ENCODE measurements around the gene ZNF32.

The ZNF32 gene

GRCh38 chr10:43596546-43596945 lies 52.1 kb downstream of the ZNF32 start:
- DNase-seq: no peak
- peaks cover 5% of the 10 kb centered on the region for H3K36me3 Mint-ChIP-seq
- H3K9me3 Mint-ChIP-seq: peaks cover 31% of the 10 kb centered on the region
- CTCF ChIA-PET: no interaction called here
- peak overlapping the region; percentile 81 for H3K27ac Mint-ChIP-seq
- H3K4me1 Mint-ChIP-seq: peaks cover 32% of the 10 kb centered on the region
- no peak overlapping the region for H3K4me3 Mint-ChIP-seq
- H3K27me3 Mint-ChIP-seq: no peaks in the 10 kb centered on the region

GRCh38 chr10:43595739-43596298 lies 52.9 kb downstream of the ZNF32 start:
- no peaks in the 10 kb centered on the region for H3K27me3 Mint-ChIP-seq
- peaks cover 32% of the 10 kb centered on the region for H3K9me3 Mint-ChIP-seq
- peaks cover 5% of the 10 kb centered on the region for H3K36me3 Mint-ChIP-seq
- H3K4me1 Mint-ChIP-seq: peaks cover 32% of the 10 kb centered on the region
- H3K27ac Mint-ChIP-seq: peak overlapping the region; percentile 81
- peak overlapping the region; percentile 64 for H3K4me3 Mint-ChIP-seq
- DNase-seq: peak; percentile 44
- CTCF ChIA-PET: interaction anchor here (1.1 kb wide), 1 partner anchor 18 kb away, joined by 4 read pairs; no protein-coding TSS in a partner anchor

GRCh38 chr10:43594944-43595589 lies 53.6 kb downstream of the ZNF32 start:
- Mint-ChIP-seq H3K4me1 (peaks cover 32% of the 10 kb centered on the region), H3K36me3 (peaks cover 5% of the 10 kb centered on the region), H3K9me3 (peaks cover 31% of the 10 kb centered on the region), H3K27me3 (no peaks in the 10 kb centered on the region), H3K4me3 (peak overlapping the region; percentile 64), H3K27ac (peak overlapping the region; percentile 81)
- peak; percentile 63 for DNase-seq
- CTCF ChIA-PET: interaction anchor here (1.0 to 1.1 kb wide), 2 partner anchors 17 to 22 kb away, joined by 3 to 4 read pairs; no protein-coding TSS in a partner anchor
